NCI-H1694 (cell line): ENCODE results near the gene LIPT1.
"Not testable (repeated sequence)": the region's sequence is repeated elsewhere in the genome, so short reads cannot be mapped to it uniquely, and the experiment has no call there.

ENCODE experiments used
- DNase-seq: peaks from one replicate; lab custom pipeline; 2025; lab: John Stamatoyannopoulos, UW

LIPT1 gene

GRCh38 chr2:99154643-99155536 lies at the start of gene LIPT1, which contains the start of gene TSGA10:
Gene LIPT1 (plus strand): TSS chr2:99154967. CDS start chr2:99161958, 6,991 bp downstream.
Gene TSGA10 (minus strand): TSS chr2:99154942. CDS start chr2:99109439, 45,503 bp downstream.
- peak; percentile 84 for DNase-seq

GRCh38 chr2:99106913-99107312 lies 47.9 kb upstream of the LIPT1 start:
- no peak for DNase-seq

DNA sequence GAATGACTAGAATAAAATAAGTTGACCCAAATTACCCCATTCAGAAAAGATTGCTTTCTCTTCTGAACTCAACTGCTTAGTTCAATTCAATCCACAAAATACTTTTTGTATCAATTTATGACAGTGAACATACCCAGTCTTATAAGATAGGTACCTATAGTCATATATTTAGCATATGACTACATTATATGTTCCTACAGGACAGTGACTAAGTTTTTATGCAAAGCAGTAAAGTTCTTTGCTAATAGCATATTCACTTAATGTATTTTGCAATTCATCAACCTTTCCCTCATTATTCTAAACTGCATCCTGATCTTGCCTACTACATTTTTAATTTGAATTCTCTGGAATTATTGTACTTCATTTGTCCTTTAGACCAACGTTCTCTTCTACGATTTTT lies 43.5 kb upstream of the LIPT1 start:
- no peak for DNase-seq

DNA sequence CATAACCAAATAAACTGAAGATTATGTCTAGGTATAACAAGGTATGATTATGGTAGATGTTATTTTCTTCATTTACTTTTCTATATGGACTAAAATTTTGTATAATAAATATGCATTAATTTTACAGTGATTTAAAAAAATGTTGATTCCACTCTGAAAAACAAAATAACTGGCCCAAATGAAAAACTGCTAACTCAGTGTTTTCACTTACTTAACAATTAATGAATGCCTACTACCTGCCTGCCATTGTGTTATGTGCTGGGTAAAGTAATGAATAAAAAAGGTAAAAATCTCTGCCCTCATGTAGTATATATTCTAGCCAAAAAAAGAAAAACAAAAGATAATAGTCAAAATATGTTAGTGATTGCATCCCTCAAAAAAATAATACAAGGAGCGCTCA lies 42.8 kb upstream of the LIPT1 start:
- no peak for DNase-seq

GRCh38 chr2:99112617-99113016 lies 42.1 kb upstream of the LIPT1 start:
- DNase-seq = no peak

DNA sequence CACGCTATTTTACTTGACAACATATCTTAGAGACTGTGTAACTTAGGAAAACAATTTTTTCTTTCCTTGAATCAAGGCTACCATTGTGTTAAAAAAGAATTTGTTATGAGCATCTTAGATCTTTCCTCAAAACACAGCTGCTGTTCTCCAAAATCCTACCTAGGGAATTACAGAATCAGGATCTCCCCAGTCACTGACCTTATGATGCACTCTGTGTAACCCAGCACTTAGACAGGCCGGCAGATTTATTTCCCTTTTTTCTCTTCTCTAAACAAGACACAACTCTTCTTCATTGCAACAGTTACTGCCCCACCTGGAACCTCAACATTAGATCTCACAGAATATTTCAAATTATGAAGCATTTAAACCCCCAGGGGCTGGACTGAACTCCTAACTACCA lies 26.8 kb upstream of the LIPT1 start:
- DNase-seq = no peak

GRCh38 chr2:99135044-99135556 lies 19.7 kb upstream of the LIPT1 start:
- not testable (repeated sequence) for DNase-seq

GRCh38 chr2:99139003-99139402 lies 15.8 kb upstream of the LIPT1 start:
- no peak for DNase-seq

- peak; percentile 5 for DNase-seq
Observed at GRCh38 chr2:99140056-99140859, 14.5 kb upstream of the LIPT1 start.

DNA sequence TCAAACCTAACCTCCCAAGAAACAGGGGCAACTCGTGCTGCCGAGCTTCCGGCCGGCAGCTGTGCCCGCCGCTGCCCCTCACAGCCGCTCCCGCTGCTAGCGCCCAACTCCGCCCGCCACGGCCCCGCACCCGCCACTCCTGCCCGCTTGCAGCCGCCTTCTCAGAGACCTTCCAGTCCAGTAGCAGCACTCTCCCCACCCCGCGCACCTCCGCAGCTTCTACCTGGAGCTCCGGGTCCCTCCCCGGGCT lies 14.0 kb upstream of the LIPT1 start:
- DNase-seq = no peak

- DNase-seq = peak; percentile 87
Observed at GRCh38 chr2:99141110-99142108, 13.4 kb upstream of the LIPT1 start, which contains the start of gene C2orf15. Gene C2orf15 (plus strand): TSS chr2:99141707. CDS start chr2:99150559, 8,852 bp downstream.

- DNase-seq = no peak
Observed at GRCh38 chr2:99150706-99151105, 4.1 kb upstream of the LIPT1 start.

DNA sequence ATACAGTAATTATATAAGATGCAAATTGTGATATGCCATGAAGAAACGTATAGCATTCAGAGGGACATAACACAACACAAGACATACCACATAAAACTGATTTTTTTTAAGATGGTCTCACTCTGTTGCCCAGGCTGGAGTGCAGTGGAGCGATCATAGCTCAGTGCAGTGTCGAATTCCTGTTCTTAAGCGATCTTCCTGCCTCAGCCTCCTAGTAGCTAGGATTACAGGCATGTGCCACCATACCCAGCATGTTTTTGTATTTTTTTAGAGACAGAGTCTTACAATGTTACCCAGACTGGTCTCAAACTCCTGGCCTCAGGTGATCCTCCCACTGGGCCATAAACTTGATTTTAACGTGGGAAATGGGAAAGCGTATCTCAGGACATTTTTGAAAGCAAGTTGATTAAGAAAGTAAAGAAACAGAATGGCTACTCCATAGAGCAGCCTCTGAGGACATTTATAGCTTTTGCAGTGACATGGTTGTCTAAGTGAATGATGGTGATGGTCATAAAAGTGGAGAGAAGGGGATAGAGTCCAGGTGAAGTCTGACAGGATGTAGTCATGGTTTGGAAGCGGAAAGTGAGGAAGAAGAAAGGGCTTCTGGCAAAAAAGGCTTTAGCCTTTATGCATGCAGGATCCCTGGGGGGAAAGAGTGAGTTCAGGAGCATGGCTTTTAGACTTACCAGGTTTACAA lies 2.4 kb upstream of the LIPT1 start:
- DNase-seq = no peak

DNA sequence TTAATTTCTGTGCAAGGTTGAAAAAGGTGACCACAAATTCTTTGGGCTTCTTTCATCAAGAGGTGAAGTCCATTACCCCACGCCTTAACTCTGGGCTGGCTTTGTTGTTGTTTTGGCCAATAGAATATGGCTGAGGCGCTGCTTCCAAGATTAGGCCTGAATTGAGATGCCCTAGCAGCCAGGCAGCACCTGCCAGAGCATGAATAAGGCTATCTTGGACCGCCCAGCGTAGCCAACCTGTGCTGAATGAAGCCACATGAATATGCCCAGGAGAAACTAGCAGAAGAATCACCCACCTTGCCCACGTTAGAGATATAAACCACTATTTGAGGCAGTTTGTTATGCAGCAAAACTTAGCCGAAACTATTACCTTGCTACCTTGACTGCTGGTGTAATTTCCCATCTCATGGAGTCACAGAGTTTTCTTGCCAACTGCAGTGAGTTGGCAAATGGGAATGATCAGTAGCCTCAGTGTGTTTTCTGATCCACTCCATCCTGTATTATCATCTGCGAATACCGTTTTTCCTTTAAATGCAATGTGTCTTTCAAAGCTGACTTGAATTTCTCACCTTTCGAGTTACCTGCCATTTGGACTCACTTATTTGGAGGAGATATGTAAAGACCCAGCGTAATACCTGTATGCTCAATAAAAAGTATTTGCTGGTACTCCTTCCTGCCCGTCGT lies 704 bp upstream of the LIPT1 start:
- no peak for DNase-seq

- DNase-seq = no peak
Observed at GRCh38 chr2:99156891-99157290, 2.1 kb downstream of the LIPT1 start.

- DNase-seq = no peak
Observed at GRCh38 chr2:99158599-99158998, 3.8 kb downstream of the LIPT1 start.

DNA sequence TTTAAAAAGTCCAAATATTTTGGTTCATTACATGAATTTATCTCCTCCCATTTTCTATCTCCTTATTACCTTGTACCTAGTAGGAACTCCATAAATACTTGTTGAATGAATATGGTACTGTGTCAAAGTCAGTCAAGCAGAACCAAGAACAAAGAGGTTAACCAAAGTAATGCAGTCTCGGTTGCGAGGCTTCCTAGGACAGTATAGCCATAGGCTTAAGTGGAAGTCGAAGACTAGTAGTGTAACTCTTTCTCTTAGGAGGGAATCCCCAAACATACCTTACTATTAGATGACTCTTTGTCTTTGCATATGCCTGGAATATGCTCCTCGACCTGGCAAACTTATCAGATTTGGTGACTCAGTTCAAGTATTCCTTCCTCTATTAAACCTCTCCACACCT lies 4.8 kb downstream of the LIPT1 start:
- DNase-seq = no peak

DNA sequence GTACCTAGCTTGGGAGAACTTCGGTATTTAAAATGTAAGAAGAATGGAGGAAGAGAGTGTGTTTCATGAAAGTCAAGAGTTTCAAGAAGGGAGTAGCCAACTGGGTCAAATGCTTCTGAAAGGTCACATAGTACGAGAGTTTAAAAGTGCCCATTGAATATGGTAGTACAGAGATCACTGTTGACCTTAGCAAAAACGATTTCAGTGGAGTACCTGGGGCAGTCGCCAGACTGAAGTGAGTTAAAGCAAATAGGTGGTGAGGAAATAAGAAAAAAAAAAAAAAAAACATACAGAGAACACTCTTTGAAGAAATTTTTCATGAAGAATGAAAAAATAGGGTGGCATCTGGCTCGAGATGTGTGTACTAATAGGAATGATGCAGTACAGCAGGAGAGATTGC lies 11.5 kb downstream of the LIPT1 start:
- DNase-seq = no peak

- no peak for DNase-seq
Observed at GRCh38 chr2:99169534-99169933, 14.8 kb downstream of the LIPT1 start.

GRCh38 chr2:99171377-99172140 lies 16.8 kb downstream of the LIPT1 start:
- DNase-seq = no peak
